ENCODE measurements around the gene ANXA2. TPM values are rescaled to one million over a fixed set of nuclear protein-coding genes. Genes with fewer than 3 reads are reported as not detected.

ANXA2 gene
- total RNA-seq: 357 TPM

GRCh38 chr15:60397772-60398445, at the start of gene ANXA2:
ANXA2 (minus strand) TSS chr15:60397986; CDS start chr15:60386075, 11,911 bp downstream.

Small RNA genes within 50 kb of the gene (small RNA-seq; reads per million reads assigned to genes)
- not detected for gene AC087385.3 (ENCODE audit: low replicate concordance)

Other genes starting within 250 kb of the ANXA2 start
- gene ICE2, start 81.2 kb upstream of the ANXA2 start, total RNA-seq: 54.3 TPM